ENCODE measurements around the gene CDC42.

The CDC42 gene

DNA sequence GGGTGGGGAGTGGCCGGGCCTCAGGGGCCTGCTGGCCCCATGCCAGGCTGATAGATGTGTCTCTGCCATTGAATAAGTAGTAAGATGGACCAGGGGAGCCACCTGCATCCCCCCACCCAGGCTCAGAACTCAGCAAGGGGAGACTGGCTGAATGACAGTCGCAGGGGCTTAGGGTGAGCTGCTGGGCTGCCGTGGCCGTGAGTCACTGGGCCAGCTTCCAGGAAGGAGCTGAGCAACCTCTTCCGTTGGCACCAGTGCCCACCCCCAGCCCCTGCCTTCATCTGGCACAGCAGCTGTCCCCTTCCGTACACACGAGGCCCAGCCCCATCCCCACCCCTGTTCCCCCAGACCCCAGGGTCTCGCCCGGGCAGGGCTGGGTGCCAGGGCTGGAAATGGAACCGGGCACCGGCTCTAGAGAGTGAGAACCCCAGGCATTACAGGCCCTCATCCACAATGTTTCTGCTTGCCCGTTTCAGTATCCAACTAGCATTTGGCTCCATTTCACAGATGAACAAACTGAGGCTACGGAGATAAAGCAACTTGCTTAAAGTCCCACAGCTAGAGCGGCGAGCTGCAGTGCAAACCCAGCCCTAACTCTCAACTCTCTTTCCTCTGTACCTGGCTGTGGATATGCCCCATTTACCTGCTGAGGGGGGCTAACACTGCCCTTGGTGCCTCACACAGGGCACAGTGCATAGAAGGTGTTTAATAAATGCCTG is 80.2 kb downstream of the CDC42 start:
- no peak for DNase-seq

- DNase-seq = no peak
These were observed 80.9 kb downstream of the CDC42 start for GRCh38 chr1:22133247-22133930.

DNA sequence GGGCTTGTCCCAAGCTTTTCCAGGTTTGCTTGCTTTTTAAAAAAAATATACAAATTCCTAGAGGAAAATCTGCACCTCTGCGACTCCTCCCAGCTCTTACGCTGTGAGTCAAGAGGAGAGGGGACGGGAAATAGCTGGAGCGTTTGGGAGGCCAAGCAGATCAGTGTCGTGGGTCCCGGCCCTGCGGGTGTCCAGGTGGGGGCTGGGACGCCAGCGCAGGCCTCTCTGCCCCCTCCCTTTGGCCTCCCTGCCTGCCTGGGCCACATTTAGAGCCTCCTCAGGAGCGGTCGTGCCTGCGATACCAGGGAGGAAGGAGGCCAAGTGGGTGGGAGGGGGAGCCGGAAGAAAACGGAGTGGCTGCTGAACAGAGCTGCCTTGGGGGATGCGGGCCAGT is 81.4 kb downstream of the CDC42 start:
- no peak for DNase-seq

GRCh38 chr1:22137004-22137720 is 84.7 kb downstream of the CDC42 start:
- peak; percentile 40 for DNase-seq

DNA sequence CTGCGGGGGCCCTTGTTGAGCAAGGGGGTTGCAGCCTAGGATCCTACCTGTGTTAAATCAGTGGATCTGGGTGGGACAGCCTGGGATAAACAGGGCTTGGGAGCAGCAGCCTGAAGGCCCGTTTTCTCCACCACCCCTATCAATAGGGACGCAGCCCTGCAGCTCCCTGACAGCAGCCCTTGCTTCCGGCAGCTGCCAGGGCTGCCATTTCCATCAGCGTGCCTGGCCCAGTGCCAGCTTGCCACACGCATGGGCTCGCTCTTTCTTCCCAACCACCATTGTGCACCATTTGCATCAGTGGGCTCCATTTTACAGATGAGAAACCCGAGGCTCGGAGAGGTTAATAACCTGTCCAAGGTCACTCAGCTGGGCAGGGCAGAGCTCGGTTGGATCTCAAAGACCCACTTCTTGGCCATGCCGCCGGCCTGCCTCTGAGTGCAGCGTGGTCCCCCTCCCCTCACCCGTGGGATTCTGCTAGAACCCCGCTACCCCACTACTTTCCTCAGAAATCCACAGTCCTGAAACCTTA is 86.6 kb downstream of the CDC42 start:
- no peak for DNase-seq

DNA sequence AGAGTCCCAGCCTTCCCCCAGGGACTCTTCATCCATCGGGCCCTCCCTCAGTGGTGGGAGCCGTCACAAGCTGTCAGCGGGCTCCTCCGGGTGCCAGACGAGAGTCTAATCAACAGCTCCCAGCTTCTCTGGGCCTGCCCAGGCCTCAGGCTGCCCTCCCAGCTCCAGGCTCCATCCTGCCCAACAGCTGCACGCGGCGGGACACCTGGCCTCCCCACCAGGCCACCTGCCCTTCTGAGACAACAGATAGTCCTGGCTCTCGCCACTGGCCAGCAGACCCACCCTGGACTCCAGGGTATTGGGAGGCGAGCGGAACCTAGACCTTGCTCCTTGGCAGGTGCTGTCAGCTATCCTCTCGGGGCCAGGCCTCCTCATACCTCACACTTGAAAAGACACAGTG is 87.3 kb downstream of the CDC42 start:
- no peak for DNase-seq

Measured in eye (tissue), 1 donor.